K562 treated with DMSO at 1 percent for 48 hours (cell line): Measurements from ENCODE around the gene CBR3. TPM values are rescaled to one million over a fixed set of nuclear protein-coding genes. Genes with fewer than 3 reads are reported as not detected.

Experiments
- total RNA-seq: library from RNA; unstranded; fragments of 300-600 nt; gene quantifications from 2 replicates; pipeline ENCODE4 v1.2.3, GENCODE V29; 2022; ENCODE audit warnings: low replicate concordance; ENCODE audit errors: extremely low read depth

CBR3 gene
- total RNA-seq: not detected in 2 replicates

DNA sequence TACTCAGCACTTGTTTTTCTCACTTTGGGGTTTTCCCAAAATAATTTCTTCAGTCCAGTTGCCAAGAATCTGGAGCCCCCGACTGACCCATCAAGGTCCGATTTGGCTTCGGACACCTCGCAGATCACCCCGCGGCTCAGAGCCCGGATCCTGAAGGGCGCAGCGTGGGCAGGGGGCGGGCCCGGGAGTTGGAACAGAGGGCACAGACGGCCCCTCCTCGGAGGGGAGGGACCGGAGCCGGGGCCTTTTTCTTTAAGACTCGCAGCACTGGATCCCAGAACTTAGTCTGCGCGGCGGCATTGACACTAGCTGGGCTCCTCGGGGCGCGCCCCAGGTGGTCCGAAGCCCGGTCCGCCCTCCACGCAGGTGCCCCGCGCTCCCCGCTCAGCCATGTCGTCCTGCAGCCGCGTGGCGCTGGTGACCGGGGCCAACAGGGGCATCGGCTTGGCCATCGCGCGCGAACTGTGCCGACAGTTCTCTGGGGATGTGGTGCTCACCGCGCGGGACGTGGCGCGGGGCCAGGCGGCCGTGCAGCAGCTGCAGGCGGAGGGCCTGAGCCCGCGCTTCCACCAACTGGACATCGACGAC lies at the start of gene CBR3:
Gene CBR3, plus strand, starts transcription at position 277 of the 588 bp plus-strand sequence. Its CDS starts 114 bp downstream, at position 391.

DNA sequence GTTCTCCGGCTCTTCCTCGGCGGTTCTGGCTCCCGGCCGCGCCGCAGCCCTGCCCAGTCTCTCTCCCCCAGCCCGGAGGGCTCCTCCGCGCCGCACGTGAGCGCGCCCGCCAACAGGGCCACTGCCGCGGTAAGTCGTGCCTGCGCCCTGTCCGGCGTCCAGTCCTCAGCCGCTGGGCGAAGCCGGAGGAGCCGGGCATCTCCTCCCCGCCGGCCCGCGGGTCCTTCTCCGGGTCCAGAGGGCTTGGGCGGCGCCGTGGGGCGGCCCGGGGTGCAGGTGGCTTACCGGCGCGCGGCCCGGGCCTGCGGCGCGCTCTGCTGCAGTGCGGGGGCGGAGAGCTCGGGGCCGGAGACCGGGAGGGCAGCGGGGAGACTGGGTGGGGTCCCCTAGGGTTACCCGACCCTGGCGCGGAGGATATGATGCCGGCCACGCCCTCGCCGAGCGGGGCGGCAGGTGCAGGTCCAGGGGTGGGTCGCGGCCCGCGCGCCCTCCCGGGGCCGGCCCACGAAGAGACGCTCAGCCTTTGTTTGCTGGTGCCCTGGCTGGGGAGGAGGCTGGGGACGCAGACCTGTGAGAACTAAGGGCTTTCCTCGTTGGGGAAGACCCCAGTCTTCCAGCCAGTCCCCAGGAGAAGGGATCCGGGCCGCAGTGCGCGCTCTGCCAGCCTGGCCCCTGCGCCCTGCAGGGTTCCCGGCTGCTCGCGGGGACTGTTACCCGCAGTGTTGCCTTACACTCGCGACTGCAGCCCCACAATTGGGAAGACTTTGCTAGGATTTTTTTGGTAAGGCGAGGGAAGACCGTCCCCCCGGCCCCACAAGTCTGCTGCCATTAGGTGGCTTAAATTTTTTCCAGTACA lies 22.2 kb downstream of the CBR3 start, which contains the start of gene DOP1B:
Gene DOP1B, plus strand, starts transcription at position 10 of the 856 bp plus-strand sequence. CDS start 7,910 bp downstream, outside the sequence.

Other genes starting within 250 kb of the CBR3 start
- gene SETD4, start 74.6 kb upstream of the CBR3 start, total RNA-seq: not detected in 2 replicates
- not detected in 2 replicates for gene CBR1, start 65.1 kb upstream of the CBR3 start, total RNA-seq
- gene DOP1B, start 21.7 kb downstream of the CBR3 start, total RNA-seq: not detected in 2 replicates
- gene MORC3, start 185.1 kb downstream of the CBR3 start, total RNA-seq: not detected in 2 replicates